Measurements from ENCODE around the gene RGS17. TPM values are rescaled to one million over a fixed set of nuclear protein-coding genes. Genes with fewer than 3 reads are reported as not detected.
"Not testable (repeated sequence)": the region's sequence is repeated elsewhere in the genome, so short reads cannot be mapped to it uniquely, and the experiment has no call there.

Gene RGS17
- total RNA-seq, 2 experiments from 2014 or later = not detected

DNA sequence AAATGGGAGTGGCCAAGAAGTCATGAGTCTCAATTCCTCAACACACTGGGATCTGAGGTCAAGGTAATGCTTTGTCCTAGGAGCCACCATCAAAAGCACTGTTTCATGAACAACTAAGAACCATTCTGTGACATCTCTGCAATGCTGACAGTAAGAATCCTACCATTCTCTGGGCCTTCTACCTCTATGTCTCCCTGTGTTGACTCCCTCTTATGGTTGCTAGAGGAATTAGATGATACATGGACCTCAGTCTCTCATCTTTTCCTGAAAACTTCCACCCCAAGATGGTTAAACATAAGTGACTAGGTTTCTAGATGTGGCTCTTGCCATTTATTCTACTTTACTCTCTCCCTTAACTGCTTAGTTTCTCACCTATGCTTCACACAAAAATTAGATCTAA is 137.7 kb downstream of the RGS17 start:
- no peak overlapping the region for H3K27ac Mint-ChIP-seq
- H3K4me3 Mint-ChIP-seq = no peak overlapping the region
- peaks cover 57% of the 10 kb centered on the region for H3K36me3 Mint-ChIP-seq (ENCODE audit: low read depth)

DNA sequence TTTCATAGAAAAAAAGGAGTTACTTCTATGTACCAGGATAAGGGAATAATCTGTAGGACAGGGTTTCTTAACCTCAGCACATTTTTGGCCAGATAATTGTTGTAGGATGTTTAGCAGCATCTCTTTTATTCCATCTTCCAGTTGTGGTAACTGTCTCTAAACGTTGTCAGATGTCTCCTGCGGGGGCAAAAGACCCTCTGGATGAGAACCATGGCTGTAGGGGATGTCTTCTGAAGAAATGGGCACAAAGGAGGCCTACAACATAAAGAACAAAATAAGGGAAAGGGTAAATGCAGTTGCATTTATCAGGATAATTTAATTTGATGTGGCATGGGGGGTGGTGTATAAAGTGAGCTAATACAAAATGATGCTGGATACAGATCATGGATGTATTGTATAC is 144.1 kb downstream of the RGS17 start:
- H3K27me3 Mint-ChIP-seq (ENCODE audit: low read depth) = no peaks in the 10 kb centered on the region
- POLR2A ChIA-PET = interaction anchor here (3.2 kb wide), 1 partner anchor 9 kb away, joined by 9 read pairs; no protein-coding TSS in a partner anchor
- H3K36me3 Mint-ChIP-seq (ENCODE audit: low read depth) = peaks cover 37% of the 10 kb centered on the region
- ATAC-seq (no peak), DNase-seq (no peak)
- no peak overlapping the region for H3K4me3 Mint-ChIP-seq
- peaks cover 29% of the 10 kb centered on the region for H3K4me1 Mint-ChIP-seq (ENCODE audit: low read depth)
- H3K27ac Mint-ChIP-seq = peak overlapping the region; percentile 42
- CTCF ChIA-PET = no interaction called here
- no peaks in the 10 kb centered on the region for H3K9me3 Mint-ChIP-seq (ENCODE audit: insufficient read depth)

More for the DNA sequence above, 137.7 kb downstream of the RGS17 start:
- CTCF ChIA-PET = no interaction called here
- ATAC-seq (peak; percentile 44), DNase-seq (no peak)
- H3K27me3 Mint-ChIP-seq (ENCODE audit: low read depth) = no peaks in the 10 kb centered on the region
- POLR2A ChIA-PET = no interaction called here
- H3K4me1 Mint-ChIP-seq (ENCODE audit: low read depth) = peaks cover 30% of the 10 kb centered on the region
- H3K9me3 Mint-ChIP-seq (ENCODE audit: insufficient read depth) = no peaks in the 10 kb centered on the region

GRCh38 chr6:152985300-152985699 is 145.8 kb downstream of the RGS17 start:
- CTCF ChIA-PET = interaction anchor here (1.0 kb wide), 1 partner anchor 15 kb away, joined by 3 read pairs; no protein-coding TSS in a partner anchor

DNA sequence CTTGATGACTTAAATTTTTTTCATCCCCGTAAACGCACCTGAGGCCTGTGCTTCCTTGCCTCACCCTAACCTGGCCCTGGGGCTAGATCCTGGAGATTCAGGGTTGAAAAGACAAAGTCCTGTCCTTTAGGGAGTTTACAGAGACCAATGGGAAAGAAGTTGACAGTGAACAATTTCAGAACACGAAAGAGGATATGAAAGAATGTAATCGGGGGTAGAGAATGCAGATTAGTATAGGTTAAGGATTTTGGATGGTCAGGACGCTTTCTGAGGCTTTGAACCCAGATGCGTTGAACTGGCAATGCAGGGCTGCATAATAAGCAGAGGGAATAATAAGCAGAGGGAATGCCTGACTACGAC is 146.6 kb downstream of the RGS17 start:
- CTCF ChIA-PET = interaction anchor here (1.0 kb wide), 1 partner anchor 16 kb away, joined by 3 read pairs; no protein-coding TSS in a partner anchor
- ATAC-seq = no peak
- peaks cover 45% of the 10 kb centered on the region for H3K36me3 Mint-ChIP-seq (ENCODE audit: low read depth)

More at GRCh38 chr6:152985300-152985699, 145.8 kb downstream of the RGS17 start:
- DNase-seq; H3K9me3 Mint-ChIP-seq (ENCODE audit: insufficient read depth); ATAC-seq; H3K27me3 Mint-ChIP-seq (ENCODE audit: low read depth): not testable (repeated sequence)
- H3K4me3 Mint-ChIP-seq = peak overlapping the region; percentile 90
- POLR2A ChIA-PET = interaction anchor here (1.3 to 3.5 kb wide), 3 partner anchors 11 to 18 kb away, joined by 4 to 48 read pairs (median 9); partner anchors contain the start of gene MTRF1L
- peaks cover 35% of the 10 kb centered on the region for H3K4me1 Mint-ChIP-seq (ENCODE audit: low read depth)
- H3K27ac Mint-ChIP-seq = peak overlapping the region; percentile 79
- H3K36me3 Mint-ChIP-seq (ENCODE audit: low read depth) = peaks cover 47% of the 10 kb centered on the region

GRCh38 chr6:152983637-152984512 is 147.2 kb downstream of the RGS17 start:
- CTCF ChIA-PET = interaction anchor here (1.2 to 1.6 kb wide), 2 partner anchors 15 to 18 kb away, joined by 3 to 6 read pairs; no protein-coding TSS in a partner anchor
- H3K27ac Mint-ChIP-seq = peak overlapping the region; percentile 97
- DNase-seq (peak; percentile 84), ATAC-seq (peak; percentile 24)
- no peaks in the 10 kb centered on the region for H3K9me3 Mint-ChIP-seq (ENCODE audit: insufficient read depth)
- POLR2A ChIA-PET = interaction anchor here (0.6 to 3.5 kb wide), 10 partner anchors 9 to 1594 kb away, joined by 3 to 48 read pairs (median 4); partner anchors contain the start of gene MTRF1L
- peaks cover 49% of the 10 kb centered on the region for H3K36me3 Mint-ChIP-seq (ENCODE audit: low read depth)
- H3K4me1 Mint-ChIP-seq (ENCODE audit: low read depth) = peaks cover 40% of the 10 kb centered on the region
- peak overlapping the region; percentile 90 for H3K4me3 Mint-ChIP-seq
- no peaks in the 10 kb centered on the region for H3K27me3 Mint-ChIP-seq (ENCODE audit: low read depth)

More for the DNA sequence above, 146.6 kb downstream of the RGS17 start:
- no peak for DNase-seq
- POLR2A ChIA-PET = interaction anchor here (3.2 to 3.5 kb wide), 2 partner anchors 12 to 16 kb away, joined by 9 to 48 read pairs; partner anchors contain the start of gene MTRF1L
- H3K27me3 Mint-ChIP-seq (ENCODE audit: low read depth) = no peaks in the 10 kb centered on the region
- peak overlapping the region; percentile 90 for H3K4me3 Mint-ChIP-seq
- H3K27ac Mint-ChIP-seq = peak overlapping the region; percentile 97
- H3K9me3 Mint-ChIP-seq (ENCODE audit: insufficient read depth) = no peaks in the 10 kb centered on the region
- H3K4me1 Mint-ChIP-seq (ENCODE audit: low read depth) = peaks cover 35% of the 10 kb centered on the region

DNA sequence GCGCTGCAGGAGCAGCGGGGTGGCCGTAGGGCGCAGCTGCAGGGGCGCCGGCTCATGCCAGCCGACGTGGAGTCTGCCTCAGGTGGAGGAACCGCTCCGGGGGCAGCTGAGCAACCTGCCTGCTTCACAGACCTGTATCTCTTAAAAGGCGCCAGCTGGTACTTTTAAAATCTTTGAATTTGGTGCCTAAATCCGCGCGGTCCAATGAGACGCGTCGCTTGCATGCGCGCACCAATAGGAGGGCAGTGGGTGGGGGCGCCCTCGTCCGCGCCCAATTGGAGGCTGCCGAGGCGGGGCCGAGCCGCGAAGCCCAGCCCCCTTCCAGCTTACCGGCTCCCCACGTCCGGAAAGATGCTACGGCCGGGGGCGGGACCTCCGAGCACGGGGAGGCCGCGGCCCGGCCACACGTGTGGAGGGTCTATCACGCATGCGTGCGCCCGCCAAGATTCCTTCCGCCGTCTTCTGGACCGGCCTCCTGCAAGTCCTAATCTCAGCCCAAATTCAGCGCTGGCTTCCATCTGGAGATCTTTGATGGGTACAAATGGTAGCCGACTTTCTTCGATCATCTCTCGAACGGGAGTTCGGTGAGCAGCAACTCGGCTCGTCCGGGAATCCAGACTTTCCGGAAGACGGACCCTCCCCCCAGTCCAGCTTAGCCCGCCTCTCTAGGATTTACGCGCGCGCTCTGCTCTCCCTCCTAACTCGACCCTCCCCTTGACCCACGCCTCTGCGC is 148.0 kb downstream of the RGS17 start, which contains the start of gene FBXO5:
FBXO5 (minus strand) TSS at position 138 of the 733 bp plus-strand sequence; CDS start at position 56, 82 bp downstream.
- peak within 1 kb of the TSS; percentile 90 for H3K4me3 Mint-ChIP-seq
- ChIA-PET CTCF (interaction anchor here (1.2 to 1.6 kb wide), 2 partner anchors 16 to 19 kb away, joined by 3 to 6 read pairs; no protein-coding TSS in a partner anchor), POLR2A (interaction anchor here (0.8 to 3.5 kb wide), 10 partner anchors 9 to 1593 kb away, joined by 3 to 48 read pairs (median 5); partner anchors contain the start of gene MTRF1L)
- peaks cover 47% of the 10 kb centered on the region for H3K4me1 Mint-ChIP-seq (ENCODE audit: low read depth)
- H3K27ac Mint-ChIP-seq = peak within 1 kb of the TSS; percentile 97
- DNase-seq (peak; percentile 98), ATAC-seq (peak; percentile 92)
- no peaks in the 10 kb centered on the region for H3K27me3 Mint-ChIP-seq (ENCODE audit: low read depth)
- H3K9me3 Mint-ChIP-seq (ENCODE audit: insufficient read depth) = no peaks in the 10 kb centered on the region
- H3K36me3 Mint-ChIP-seq (ENCODE audit: low read depth) = peaks cover 56% of the 10 kb centered on the region

- Mint-ChIP-seq H3K9me3 (ENCODE audit: insufficient read depth) (no peaks in the 10 kb centered on the region), H3K27ac (peak overlapping the region; percentile 97), H3K4me3 (peak overlapping the region; percentile 90), H3K36me3 (ENCODE audit: low read depth) (peaks cover 64% of the 10 kb centered on the region), H3K27me3 (ENCODE audit: low read depth) (no peaks in the 10 kb centered on the region), H3K4me1 (ENCODE audit: low read depth) (peaks cover 53% of the 10 kb centered on the region)
- ChIA-PET CTCF (interaction anchor here (1.6 kb wide), 1 partner anchor 17 kb away, joined by 6 read pairs; no protein-coding TSS in a partner anchor), POLR2A (interaction anchor here (0.8 to 3.5 kb wide), 9 partner anchors 9 to 1273 kb away, joined by 3 to 48 read pairs (median 5); partner anchors contain the start of gene MTRF1L)
- ATAC-seq (peak; percentile 4), DNase-seq (peak; percentile 48)
These were observed 148.8 kb downstream of the RGS17 start for GRCh38 chr6:152981989-152982903.

- DNase-seq (no peak), ATAC-seq (no peak)
- peaks cover 66% of the 10 kb centered on the region for H3K36me3 Mint-ChIP-seq (ENCODE audit: low read depth)
- H3K4me3 Mint-ChIP-seq = peak overlapping the region; percentile 77
- ChIA-PET POLR2A (no interaction called here), CTCF (no interaction called here)
- peaks cover 55% of the 10 kb centered on the region for H3K4me1 Mint-ChIP-seq (ENCODE audit: low read depth)
- H3K27ac Mint-ChIP-seq = no peak overlapping the region
- H3K27me3 Mint-ChIP-seq (ENCODE audit: low read depth) = no peaks in the 10 kb centered on the region
- no peaks in the 10 kb centered on the region for H3K9me3 Mint-ChIP-seq (ENCODE audit: insufficient read depth)
These were observed 149.9 kb downstream of the RGS17 start for GRCh38 chr6:152981219-152981618.

GRCh38 chr6:152980656-152981055 is 150.4 kb downstream of the RGS17 start:
- ATAC-seq = no peak
- POLR2A ChIA-PET = no interaction called here
- H3K4me1 Mint-ChIP-seq (ENCODE audit: low read depth) = peaks cover 55% of the 10 kb centered on the region
- peak overlapping the region; percentile 77 for H3K4me3 Mint-ChIP-seq
- DNase-seq = no peak
- no peaks in the 10 kb centered on the region for H3K27me3 Mint-ChIP-seq (ENCODE audit: low read depth)
- H3K27ac Mint-ChIP-seq = peak overlapping the region; percentile 28
- H3K36me3 Mint-ChIP-seq (ENCODE audit: low read depth) = peaks cover 66% of the 10 kb centered on the region
- no peaks in the 10 kb centered on the region for H3K9me3 Mint-ChIP-seq (ENCODE audit: insufficient read depth)
- CTCF ChIA-PET = no interaction called here

GRCh38 chr6:152979116-152979515 is 152.0 kb downstream of the RGS17 start:
- Mint-ChIP-seq H3K9me3 (ENCODE audit: insufficient read depth) (no peaks in the 10 kb centered on the region), H3K36me3 (ENCODE audit: low read depth) (peaks cover 73% of the 10 kb centered on the region), H3K4me1 (ENCODE audit: low read depth) (peaks cover 59% of the 10 kb centered on the region), H3K27me3 (ENCODE audit: low read depth) (no peaks in the 10 kb centered on the region), H3K27ac (no peak overlapping the region), H3K4me3 (peak overlapping the region; percentile 77)
- DNase-seq = no peak
- POLR2A ChIA-PET = interaction anchor here (0.6 to 1.2 kb wide), 2 partner anchors 9 to 18 kb away, joined by 3 to 4 read pairs; no protein-coding TSS in a partner anchor
- CTCF ChIA-PET = interaction anchor here (1.2 kb wide), 1 partner anchor 25 kb away, joined by 3 read pairs; no protein-coding TSS in a partner anchor
- no peak for ATAC-seq
